ENCODE results near the gene IFI6.

Gene IFI6

DNA sequence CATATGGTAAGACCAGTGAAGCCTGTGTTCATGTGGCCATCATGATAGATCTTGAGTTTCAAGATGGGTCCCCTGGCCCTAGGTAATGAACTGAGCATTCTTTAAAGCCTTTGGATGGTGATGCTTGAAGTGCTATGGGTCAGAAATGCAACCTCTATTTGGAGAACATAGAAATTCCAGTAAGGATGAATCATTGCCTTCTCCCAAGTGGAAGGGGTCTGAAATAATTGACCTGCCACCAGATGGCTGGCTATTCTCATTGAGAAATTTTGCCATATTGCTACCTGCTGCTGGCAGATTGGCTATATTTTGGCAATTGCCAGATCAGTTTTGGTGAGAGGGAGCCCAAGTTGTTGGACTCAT, 739 bp upstream of the IFI6 start:
- DNase-seq (ENCODE audit: low read depth, low spot score) = no peak

DNA sequence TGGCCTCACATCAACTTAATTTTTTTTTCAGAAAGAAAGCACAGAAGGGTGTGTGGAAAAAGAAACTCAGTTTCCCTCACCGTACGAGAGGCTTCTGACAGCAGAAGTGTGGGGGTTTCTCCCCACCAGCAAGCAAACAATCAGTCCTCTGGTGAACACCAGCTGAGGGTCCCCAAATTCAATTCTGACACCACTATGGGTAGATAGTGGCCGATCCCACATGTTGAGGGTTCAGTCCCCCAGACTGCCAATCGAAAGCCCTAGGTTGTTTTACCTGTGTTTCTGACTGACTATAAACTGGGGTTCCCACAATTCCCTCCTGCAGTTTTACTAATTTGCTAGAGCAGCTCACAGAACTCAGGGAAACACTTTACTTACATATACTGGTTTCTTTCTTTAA, 2.1 kb downstream of the IFI6 start:
- no peak for DNase-seq (ENCODE audit: low read depth, low spot score)

DNA sequence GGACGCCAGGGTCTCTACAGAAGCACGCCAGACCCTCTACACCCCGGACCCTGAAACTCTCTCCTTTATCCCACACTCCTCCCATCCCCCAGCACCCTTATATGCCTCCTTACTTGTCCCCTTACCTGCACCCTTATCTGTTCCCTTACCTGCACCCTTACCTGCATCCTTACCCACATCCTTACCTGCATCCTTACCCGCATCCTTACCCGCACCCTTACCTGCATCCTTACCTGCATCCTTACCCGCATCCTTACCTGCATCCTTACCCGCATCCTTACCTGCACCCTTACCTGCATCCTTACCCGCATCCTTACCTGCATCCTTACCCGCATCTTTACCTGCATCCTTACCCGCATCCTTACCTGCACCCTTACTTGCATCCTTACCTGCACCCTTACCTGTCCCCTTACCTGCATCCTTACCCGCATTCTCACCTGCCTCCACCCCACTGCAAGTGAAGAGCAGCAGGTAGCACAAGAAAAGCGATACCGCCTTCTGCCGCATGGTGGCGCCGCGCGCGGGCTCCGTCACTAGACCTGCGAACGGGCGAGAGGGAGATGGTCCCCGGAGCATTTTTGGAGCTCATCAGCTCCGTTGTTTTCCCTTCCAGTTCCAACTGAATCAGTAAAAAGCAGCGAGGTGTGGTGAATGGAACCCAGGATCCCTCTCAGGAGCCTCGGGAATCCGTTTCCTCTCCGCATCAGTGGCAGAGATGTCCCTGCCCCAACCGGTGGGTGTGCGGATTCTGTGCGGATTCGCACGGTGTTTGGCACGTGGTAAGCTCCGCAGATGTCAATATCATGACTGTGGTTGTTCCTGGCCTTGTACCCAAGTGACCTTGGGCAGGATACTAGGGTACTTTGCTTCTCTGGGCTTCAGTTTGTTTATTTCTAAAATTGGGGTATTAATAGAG, 2.9 kb downstream of the IFI6 start:
- peak; percentile 73 for DNase-seq (ENCODE audit: low read depth, low spot score)

DNA sequence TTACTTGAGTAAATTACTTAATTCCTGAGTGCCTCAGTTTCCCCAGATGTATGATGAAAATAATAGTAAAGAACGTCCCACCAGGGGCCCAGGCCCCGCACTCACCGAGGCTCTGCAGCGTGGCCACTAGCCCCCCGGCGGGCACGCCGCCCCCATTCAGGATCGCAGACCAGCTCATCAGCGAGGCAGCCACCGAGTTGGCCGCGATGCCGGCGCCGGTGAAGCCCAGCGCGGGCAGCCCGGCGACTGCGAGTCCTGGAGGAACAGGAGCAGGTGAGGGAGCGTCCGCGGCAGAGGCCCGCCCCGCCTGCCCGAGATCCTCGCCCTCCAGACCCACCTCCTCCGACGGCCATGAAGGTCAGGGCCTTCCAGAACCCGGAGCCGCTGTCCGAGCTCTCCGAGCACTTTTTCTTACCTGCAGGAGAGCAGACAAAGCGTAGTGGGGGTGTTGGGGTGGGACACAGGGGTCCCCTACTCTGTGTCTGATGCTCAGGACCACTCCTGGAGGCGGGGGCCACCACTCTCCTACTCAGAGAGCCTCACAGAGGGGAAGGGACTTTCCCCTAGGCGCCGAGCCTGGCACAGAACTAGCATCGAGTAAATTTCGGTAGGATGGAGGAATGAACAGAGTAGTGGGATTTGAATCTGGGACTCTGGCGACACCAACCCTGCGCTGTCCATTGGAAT, 3.7 kb downstream of the IFI6 start:
- DNase-seq (ENCODE audit: low read depth, low spot score) = no peak

DNA sequence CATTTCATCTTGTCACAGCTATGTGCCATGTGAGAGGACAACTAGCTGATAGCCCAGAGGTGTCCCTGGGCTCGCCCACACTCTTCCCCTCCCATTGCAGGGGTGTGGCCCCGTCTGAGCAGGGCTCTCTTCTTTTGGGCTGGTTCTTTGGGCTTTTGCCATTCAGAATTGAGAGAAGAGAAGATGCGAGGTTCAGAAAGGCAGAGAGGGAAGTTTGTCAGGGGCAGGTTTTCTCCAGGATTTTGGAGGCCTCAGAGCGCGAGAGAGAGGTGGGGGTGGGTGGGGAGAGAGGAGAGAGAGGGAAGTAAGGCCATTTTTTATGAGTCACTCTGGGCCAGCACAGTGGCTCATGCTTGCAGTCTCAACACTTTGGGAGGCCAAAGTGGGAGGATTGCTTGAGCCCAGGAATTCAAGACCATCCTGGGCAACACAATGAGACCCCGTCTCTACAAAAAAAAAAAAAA, 5.2 kb downstream of the IFI6 start:
- no peak for DNase-seq (ENCODE audit: low read depth, low spot score)

DNA sequence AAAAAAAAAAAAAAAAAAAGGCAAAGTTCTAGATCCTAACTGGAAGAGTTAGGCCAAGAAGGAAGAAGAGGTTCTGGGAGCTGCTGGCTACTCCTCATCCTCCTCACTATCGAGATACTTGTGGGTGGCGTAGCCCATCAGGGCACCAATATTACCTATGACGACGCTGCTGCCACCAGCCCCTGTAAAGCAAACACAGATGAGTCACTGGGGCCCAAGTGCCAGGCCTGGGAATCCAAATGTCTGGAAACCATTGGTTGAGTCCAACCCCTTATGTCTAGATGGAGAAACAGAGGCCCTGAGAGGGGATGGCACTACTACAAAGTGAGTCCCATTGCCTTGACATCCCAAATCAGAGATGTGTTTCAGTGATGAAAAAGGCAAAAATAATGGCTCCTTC, 5.7 kb downstream of the IFI6 start:
- DNase-seq (ENCODE audit: low read depth, low spot score) = no peak

DNA sequence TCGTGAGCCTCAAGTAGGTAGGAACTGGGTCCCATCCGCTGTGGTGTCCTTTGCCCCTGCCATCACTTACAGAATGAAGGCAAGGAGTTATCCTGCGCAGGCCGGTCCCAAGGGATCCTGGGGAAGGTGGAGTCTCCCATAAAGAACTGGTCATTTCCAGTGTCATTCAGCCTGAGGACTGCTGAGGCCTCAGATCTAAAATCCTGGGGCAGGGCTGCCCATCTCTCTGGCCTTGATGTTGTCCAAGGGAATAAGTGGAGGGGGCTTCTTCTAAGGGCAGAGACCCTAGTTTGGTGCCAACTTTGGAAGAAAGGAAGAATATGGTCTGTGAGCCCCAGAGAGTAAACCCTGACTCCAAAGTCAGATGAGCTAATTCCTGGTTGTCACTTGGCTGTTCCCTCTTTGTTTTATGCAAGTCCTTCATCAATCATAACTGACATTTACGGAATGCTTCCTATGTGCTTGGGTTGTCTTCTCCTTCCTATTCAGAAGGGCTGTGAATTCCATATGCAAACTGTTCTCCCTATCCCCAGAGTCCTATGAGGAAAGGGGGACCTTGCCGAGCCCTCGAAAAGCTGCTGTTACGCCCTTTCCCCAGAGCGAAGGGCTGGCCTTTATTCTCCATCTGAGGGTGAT, 6.9 kb downstream of the IFI6 start:
- DNase-seq (ENCODE audit: low read depth, low spot score) = no peak

DNA sequence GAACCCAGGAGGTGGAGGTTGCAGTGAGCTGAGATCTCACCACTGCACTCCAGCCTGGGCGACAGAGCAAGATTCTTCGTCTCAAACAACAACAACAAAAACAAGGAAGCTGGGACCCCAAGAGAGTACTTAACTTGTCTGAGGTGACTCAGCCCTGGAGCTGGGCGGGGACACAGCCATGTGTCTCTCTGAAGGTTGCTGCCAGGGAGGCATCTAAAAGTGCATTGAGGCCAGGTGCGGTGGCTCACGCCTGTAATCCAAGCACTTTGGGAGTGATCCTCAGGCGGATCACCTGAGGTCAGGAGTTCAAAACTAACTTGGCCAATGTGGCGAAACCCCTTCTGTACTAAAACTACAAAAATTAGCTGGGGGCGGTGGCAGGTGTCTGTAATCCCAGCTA, 7.7 kb downstream of the IFI6 start:
- DNase-seq (ENCODE audit: low read depth, low spot score) = no peak

DNA sequence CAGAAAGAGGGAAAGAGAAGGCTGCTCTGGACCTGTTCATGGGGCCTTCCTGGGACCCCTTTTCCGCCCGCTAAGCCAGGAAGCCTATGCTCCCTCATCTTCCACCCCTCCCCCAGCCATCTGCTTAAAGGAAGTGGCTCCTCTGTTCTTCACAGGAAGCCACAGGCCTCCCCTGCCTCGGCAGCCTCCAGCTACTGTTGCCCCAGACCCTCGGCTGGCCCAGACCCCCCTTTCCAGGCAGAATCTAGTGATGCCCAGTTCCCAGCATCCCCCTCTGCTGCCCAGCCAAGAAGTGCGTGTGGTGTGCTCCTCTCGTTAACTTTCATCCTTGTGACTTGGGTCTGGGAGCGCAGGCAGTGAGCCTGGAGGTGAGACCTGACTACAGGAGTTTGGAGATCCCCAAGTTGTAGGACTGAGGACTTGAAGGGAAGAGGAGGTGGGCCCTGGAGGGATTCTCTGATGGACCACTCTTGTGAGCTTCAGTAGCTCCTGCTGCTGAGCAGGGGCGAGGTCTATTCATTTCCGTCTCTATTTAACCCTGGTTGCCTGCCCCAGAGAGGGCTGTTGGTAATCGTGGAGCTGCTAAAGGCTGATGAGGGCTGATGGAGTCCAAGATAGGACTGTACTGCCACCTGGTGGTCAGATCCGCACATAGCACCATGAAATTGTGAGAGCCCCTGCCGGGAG, 9.1 kb downstream of the IFI6 start:
- peak; percentile 93 for DNase-seq (ENCODE audit: low read depth, low spot score)

DNA sequence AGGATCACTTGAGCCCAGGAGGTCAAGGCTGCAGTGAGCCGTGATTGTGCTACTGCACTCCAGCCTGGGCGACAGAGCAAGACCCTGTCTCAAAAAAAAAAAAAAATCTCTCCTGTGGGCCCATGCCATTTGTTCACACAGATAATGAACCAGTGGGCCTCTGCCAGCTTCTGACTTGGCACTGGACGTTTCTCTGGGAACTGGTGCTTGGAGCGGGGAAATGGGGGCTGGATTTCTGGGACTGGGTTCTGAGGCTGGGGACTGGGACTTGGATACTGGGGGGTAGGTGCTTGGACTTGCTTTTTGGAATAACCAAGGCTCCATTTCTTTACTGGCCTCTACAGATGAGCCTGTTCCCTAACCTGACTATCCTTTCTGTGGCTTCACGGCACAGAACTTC, 9.7 kb downstream of the IFI6 start:
- no peak for DNase-seq (ENCODE audit: low read depth, low spot score)

DNA sequence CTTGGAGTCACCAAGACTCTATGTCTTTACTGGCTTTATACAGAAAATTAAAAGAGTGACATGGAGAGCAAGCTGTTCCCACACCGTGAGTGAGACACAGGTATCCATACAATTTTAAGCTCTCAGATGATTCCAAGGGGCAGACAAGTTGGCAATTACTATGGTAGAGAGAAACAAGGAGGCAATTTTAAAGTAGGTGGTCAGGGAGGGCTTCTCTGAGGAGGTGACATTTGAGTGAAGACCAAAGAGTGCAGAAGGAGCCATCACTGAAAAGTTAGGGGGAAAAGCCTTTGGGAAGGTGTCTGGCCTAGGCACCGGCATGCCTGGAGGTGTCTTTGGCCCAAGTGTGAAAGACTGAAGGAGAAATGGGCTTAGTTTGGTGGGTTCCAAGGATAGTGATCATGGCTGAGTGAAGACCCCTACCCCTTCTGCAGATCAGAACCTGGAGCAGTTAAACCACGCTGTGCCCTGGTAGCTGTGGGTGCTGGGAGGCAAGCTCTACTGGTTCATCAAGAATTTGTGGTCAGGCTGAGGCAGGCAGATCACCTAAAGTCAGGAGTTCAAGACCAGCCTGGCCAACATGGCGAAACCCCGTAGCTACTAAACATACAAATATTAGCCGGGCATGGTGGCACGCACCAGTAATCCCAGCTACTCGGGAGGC, 10.4 kb downstream of the IFI6 start:
- DNase-seq (ENCODE audit: low read depth, low spot score) = no peak

DNA sequence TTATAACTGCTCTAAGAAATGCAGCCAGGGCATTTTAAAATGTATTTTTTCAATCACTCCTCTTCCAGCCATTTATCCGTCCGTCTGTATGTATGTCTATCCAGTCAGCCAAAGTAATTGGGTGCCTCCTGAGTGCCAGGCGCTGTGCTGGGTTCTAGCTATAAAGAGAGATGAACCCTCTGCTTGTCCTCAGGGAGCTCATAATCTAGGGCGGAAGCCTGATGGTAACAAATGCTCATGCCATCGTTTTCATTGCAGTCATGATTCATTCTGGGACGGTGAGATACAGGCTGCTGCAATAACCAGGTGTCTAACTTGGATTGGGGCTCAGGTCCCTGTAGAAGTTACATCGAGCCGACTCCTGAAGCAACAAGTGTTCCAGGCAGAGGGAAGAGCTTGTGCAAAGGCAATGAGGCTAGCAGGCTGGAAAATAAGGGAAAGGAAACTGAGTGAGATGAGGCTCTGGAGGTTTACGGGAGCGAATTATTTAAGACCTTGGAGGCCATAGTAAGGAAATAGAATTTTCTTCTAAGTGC, 11.6 kb downstream of the IFI6 start:
- DNase-seq (ENCODE audit: low read depth, low spot score) = no peak

DNA sequence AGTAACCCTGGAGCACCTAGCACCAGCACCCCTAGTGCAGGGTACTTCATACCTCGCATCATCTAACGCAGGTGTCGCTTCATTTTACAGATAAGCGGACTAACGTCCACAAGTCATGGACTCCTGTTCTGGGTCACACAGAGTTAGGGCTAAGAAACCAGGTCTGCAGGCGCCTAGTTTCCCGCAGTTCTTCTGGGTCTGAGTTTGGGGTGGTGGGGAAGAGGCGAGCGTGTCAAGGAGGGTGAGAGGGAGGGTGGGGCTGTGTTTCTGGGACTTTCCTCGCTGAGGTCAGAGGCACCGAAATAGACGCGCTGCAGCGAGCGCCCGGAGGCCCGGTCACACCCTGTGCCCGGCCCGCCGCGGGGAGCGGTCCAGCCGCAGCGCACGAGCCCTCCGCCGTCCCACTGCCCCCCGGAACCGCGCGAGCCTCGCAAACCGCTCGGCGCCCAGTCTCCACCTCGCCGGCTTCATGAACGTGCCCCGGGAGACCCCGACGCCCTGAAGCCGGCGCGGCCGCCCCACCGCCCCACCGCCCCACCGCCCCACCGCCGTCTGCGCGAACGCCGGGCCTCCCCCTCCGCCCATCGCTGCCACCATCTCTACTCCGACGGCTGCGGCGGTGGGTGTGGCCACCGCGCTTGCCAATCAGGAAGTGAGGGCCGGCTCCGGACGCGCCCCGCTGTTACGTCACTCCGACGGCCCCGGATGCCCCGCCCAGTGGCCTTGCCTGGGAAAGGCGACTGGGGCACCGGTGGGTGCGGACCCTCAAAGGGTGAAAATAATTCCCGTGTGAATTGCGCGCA, 12.3 kb downstream of the IFI6 start:
- peak; percentile 74 for DNase-seq (ENCODE audit: low read depth, low spot score)

DNA sequence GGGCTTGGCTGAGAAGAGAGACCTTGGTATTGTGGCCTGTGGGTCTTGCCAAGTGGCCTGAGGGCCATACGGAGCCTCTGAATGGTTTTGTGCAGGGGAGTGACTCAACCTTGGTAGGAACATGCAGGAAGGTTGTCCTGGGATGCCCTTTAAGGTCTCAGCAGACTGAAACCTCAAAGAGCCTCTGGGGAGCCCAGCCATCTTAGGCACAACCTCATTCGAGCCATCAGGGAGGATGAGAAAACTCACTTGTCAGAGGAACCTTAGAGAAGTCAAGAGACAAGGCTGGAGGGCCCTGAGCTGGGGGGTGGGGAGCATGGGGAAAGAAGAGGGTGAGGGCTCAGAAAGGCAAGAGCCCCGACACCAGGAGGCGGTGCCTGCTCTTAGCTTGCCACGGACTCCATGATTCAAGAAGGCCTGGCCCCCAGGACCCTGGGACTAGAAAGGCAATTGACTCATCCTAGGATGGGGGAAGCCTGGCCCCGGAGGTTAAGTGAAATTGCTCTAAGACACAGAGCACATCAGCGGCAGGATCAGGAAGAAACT, 13.0 kb downstream of the IFI6 start:
- DNase-seq (ENCODE audit: low read depth, low spot score) = no peak

DNA sequence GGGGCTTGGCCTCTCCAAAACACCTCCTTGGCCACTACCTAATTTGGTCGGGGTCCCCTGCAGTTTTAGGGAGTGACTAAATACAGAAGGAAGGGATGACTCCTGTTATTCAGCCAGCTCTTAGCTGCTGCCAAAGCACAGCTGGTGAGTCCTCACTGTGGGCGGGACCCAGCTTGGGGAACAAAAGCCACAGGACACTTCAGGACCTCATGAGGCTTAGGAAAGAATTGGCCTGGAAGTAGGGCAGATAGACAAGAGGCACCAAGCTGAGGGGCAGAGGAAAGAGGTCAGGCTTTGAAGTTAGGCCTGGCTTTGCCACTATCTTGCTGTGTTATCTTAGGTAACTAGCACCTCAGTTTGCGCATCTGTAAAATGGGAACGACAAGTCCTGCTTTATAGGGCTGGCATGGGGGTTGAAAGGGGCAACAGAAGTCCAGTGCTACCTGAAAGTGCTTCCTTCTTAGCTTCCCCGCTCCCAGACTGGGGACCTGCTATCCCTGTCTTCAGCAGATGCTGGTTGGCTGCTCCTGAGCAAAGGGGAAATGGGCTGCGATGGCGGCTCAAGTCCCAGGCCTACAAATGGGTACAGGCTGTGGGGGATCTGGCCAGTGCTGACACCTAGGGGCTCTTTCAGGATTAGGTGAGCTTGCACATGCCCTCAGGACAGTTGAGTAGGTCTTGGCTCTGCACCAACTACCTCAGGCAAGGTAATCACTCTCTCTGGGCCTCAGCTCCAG, 15.7 kb downstream of the IFI6 start:
- no peak for DNase-seq (ENCODE audit: low read depth, low spot score)

DNA sequence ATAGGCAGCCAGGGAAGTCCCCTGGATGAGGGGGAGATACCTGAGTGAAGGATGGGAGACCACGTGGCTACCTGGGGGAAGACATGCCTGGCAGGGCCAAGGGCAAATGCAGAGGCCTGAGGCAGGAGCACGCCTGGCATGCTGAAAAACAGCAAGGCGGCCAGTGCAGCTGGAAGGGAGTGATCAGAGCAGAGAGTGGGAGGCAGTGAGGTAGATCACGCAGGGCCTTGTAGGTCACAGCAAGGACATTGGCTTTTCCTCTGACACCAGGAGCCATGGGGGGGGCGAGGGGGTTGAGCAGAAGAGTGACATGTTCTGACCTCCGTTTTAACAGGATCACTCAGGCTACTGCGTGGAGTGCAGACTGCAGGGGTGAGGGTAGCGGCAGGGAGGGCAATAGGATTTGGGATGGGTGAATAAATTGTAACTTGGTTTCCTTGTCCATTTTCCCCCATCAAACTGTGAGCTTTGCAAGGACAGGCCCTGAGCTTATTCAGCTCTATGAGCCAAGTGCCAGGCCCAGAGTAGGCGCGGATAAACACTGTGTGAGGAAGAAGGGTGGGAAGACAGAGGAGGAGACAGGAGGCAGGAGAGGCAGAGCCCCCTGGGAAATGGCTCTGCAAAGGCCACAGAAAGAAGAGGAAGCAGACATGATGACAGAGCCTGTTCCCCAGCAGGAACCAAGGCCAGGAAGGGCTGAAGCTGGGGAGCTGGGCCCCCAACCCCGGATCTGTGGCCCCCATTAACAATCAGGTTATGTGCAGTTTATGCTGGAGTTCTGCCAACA, 16.6 kb downstream of the IFI6 start:
- no peak for DNase-seq (ENCODE audit: low read depth, low spot score)

DNA sequence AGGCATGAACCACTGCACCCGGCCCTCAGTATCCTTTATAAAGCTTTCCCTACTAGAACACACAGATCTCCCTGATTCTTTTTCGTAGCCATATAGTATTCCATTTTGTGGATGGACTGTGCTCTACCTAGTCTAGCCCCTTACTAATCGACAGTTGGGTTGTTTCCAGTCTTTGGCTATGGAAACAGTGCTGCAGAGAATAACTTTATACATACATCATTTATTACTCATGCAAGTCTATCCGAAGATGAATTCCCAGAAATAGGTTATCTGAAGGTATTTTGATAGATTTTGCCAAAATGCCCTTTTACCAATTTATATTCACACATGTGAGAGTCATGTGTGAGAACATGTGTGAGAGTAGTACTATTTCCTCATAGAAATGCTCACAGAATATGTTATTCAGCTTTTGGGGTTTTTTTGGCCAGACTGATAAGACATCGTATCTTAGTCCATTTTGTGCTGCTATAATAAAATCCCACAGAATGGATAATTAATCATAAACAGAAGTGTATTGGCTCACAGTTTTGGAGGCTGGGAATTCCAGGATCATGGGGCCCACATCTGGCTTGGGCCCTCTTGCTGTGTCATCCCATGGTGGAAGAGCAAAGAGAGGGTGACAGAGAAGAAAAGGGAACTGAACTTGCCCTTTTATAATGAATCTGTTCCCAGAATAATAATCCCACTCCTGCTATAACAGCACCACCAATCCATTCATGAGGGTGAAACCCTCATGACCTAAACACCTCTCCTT, 19.7 kb downstream of the IFI6 start:
- no peak for DNase-seq (ENCODE audit: low read depth, low spot score)

Data from activated CD4-positive, CD25-positive, alpha-beta regulatory T cell treated with anti-CD3 and anti-CD28 coated beads, Interleukin-2, amount 50 U/mL, for 16 hours (primary cell).